Neural cell (in vitro differentiated cells): ENCODE measurements around the gene CENPV. TPM values are rescaled to one million over a fixed set of nuclear protein-coding genes. Genes with fewer than 3 reads are reported as not detected.

Experiments used
- H2AFZ ChIP-seq: fragments of 200-600, 300-800 bp; sonication (generic), shearing (Covaris generic); 2 replicates; pipeline ENCODE4 v1.6.0; 2014; ENCODE audit warnings: low read depth, mild to moderate bottlenecking, antibody characterized with exemption, low read length, moderate library complexity
- H3F3A ChIP-seq: fragments of 200-600 bp; shearing (Covaris generic); 2 replicates; pipeline ENCODE4 v1.6.1; 2016; ENCODE audit warnings: mild to moderate bottlenecking, moderate library complexity, mixed read lengths, antibody characterized with exemption, low read length; ENCODE audit not compliant: insufficient read depth, poor library complexity, severe bottlenecking
- H3K27ac ChIP-seq: fragments of 200-600, 300-800 bp; sonication (generic), shearing (Covaris generic); 2 replicates; pipeline ENCODE4 v1.5.1; 2014; ENCODE audit warnings: mild to moderate bottlenecking, low read length, moderate library complexity
- H3K27me3 ChIP-seq: fragments of 300-800, 200-600 bp; sonication (generic), shearing (Covaris generic); 2 replicates; pipeline ENCODE4 v1.6.0; 2014; ENCODE audit warnings: mild to moderate bottlenecking, low read depth, low read length, moderate library complexity; ENCODE audit not compliant: insufficient read depth
- H3K36me3 ChIP-seq: fragments of 300-800, 200-600 bp; sonication (generic), shearing (Covaris generic); 2 replicates; pipeline ENCODE4 v1.5.1; 2014; ENCODE audit warnings: mild to moderate bottlenecking, antibody characterized with exemption, low read length, moderate library complexity; ENCODE audit not compliant: insufficient read depth
- H3K4me2 ChIP-seq: fragments of 300-800, 200-600 bp; sonication (generic), shearing (Covaris generic); 2 replicates; pipeline ENCODE4 v1.6.0; 2014; ENCODE audit warnings: mild to moderate bottlenecking, low read length
- H3K4me3 ChIP-seq: fragments of 300-800, 200-600 bp; sonication (generic), shearing (Covaris generic); 2 replicates; pipeline ENCODE4 v1.5.1; 2014; ENCODE audit warnings: mild to moderate bottlenecking, low read length, moderate library complexity
- H3K79me2 ChIP-seq: fragments of 200-600 bp; shearing (Covaris generic); replicated peaks from 2 replicates; pipeline ENCODE4 v1.6.0; 2014; ENCODE audit warnings: mild to moderate bottlenecking, low read length, moderate library complexity; ENCODE audit not compliant: insufficient read depth
- H3K9ac ChIP-seq: fragments of 300-800, 200-600 bp; sonication (generic), shearing (Covaris generic); 2 replicates; pipeline ENCODE4 v1.6.1; 2016; ENCODE audit warnings: mild to moderate bottlenecking, low read length, mixed read lengths
- H3K9me2 ChIP-seq: fragments of 200-600 bp; shearing (Covaris generic); 2 replicates; pipeline ENCODE4 v1.6.1; 2016; ENCODE audit warnings: mild to moderate bottlenecking, low read length, mixed read lengths; ENCODE audit not compliant: insufficient read depth
- H3K9me3 ChIP-seq: fragments of 200-600, 300-800 bp; sonication (generic), shearing (Covaris generic); 2 replicates; pipeline ENCODE4 v1.6.1; 2016; ENCODE audit warnings: mild to moderate bottlenecking, mixed run types, low read length, moderate library complexity, mixed read lengths
- H4K20me1 ChIP-seq: fragments of 200-600 bp; shearing (Covaris generic); 2 replicates; pipeline ENCODE4 v1.6.1; 2016; ENCODE audit warnings: mild to moderate bottlenecking, mixed run types; ENCODE audit not compliant: insufficient read depth
- EP300 ChIP-seq: fragments of 450-650 bp; conservative IDR thresholded peaks from 2 replicates; pipeline ENCODE4 v1.6.1; 2014; ENCODE audit warnings: antibody characterized with exemption, mild to moderate bottlenecking, moderate library complexity; ENCODE audit not compliant: poor library complexity, severe bottlenecking
- EZH2 ChIP-seq: fragments of 200-600, 300-800 bp; shearing (Covaris generic), sonication (generic); IDR thresholded peaks from 2 replicates; pipeline ENCODE4 v1.6.1; 2014; ENCODE audit warnings: antibody characterized with exemption, low read length, borderline replicate concordance, mild to moderate bottlenecking; ENCODE audit not compliant: insufficient read depth, poor library complexity, severe bottlenecking
- MXI1 ChIP-seq: fragments of 450-650 bp; conservative IDR thresholded peaks from 2 replicates; pipeline ENCODE4 v1.6.1; 2014; ENCODE audit warnings: antibody characterized with exemption, mild to moderate bottlenecking; ENCODE audit not compliant: poor library complexity, severe bottlenecking
- POLR2AphosphoS5 ChIP-seq: IDR thresholded peaks from 2 replicates; pipeline ENCODE4 v1.6.1; 2012
- RAD21 ChIP-seq: fragments of 450-650 bp; conservative IDR thresholded peaks from 2 replicates; pipeline ENCODE4 v1.6.1; 2014; ENCODE audit warnings: antibody characterized with exemption, mild to moderate bottlenecking, moderate library complexity
- SMC3 ChIP-seq: fragments of 450-650 bp; conservative IDR thresholded peaks from 2 replicates; pipeline ENCODE4 v1.6.1; 2014; ENCODE audit warnings: antibody characterized with exemption, mild to moderate bottlenecking, moderate library complexity; ENCODE audit not compliant: poor library complexity
- TAF1 ChIP-seq: IDR thresholded peaks from 2 replicates; pipeline ENCODE4 v1.6.1; 2012; ENCODE audit warnings: low read depth
- polyA plus RNA-seq: library from polyadenylated mRNA; depleted of rRNA; stranded (reverse); fragments of >200 nt; gene quantifications from 2 replicates; pipeline ENCODE4 v1.2.3, GENCODE V29; 2014
- TF ChIP-seq, protein P1 (sequence below): fragments of 450-650 bp; IDR thresholded peaks from 2 replicates; pipeline ENCODE4 v1.5.1; 2014; ENCODE audit warnings: antibody characterized with exemption, mild to moderate bottlenecking, moderate library complexity; ENCODE audit not compliant: poor library complexity, severe bottlenecking
- TF ChIP-seq, protein P2 (sequence below): IDR thresholded peaks from 2 replicates; pipeline ENCODE4 v1.6.1; 2012; ENCODE audit warnings: borderline replicate concordance

The CENPV gene
- polyA plus RNA-seq, 1 donor from 2014 or later = 291 TPM

DNA sequence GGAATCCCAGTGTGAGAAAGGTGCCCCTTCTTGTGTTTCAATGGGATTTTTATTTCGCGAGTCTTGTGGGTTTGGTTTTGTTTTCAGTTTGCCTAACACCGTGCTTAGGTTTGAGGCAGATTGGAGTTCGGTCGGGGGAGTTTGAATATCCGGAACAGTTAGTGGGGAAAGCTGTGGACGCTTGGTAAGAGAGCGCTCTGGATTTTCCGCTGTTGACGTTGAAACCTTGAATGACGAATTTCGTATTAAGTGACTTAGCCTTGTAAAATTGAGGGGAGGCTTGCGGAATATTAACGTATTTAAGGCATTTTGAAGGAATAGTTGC is 28.2 kb upstream of the CENPV start:
- H3K9me2 ChIP-seq = no peaks in the 10 kb centered on the region
- H3K27ac ChIP-seq = peak overlapping the region; percentile 90
- no peaks in the 10 kb centered on the region for H3K27me3 ChIP-seq
- no peaks in the 10 kb centered on the region for H4K20me1 ChIP-seq
- no peak for TF ChIP-seq EP300
- no peak for TF ChIP-seq POLR2AphosphoS5
- no peak for TF ChIP-seq MXI1
- no peak for TF ChIP-seq RAD21
- no peak for TF ChIP-seq EZH2
- no peak for TF ChIP-seq SMC3
- TF ChIP-seq, protein P1, sequence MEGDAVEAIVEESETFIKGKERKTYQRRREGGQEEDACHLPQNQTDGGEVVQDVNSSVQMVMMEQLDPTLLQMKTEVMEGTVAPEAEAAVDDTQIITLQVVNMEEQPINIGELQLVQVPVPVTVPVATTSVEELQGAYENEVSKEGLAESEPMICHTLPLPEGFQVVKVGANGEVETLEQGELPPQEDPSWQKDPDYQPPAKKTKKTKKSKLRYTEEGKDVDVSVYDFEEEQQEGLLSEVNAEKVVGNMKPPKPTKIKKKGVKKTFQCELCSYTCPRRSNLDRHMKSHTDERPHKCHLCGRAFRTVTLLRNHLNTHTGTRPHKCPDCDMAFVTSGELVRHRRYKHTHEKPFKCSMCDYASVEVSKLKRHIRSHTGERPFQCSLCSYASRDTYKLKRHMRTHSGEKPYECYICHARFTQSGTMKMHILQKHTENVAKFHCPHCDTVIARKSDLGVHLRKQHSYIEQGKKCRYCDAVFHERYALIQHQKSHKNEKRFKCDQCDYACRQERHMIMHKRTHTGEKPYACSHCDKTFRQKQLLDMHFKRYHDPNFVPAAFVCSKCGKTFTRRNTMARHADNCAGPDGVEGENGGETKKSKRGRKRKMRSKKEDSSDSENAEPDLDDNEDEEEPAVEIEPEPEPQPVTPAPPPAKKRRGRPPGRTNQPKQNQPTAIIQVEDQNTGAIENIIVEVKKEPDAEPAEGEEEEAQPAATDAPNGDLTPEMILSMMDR = no peak
- TF ChIP-seq, protein P2, sequence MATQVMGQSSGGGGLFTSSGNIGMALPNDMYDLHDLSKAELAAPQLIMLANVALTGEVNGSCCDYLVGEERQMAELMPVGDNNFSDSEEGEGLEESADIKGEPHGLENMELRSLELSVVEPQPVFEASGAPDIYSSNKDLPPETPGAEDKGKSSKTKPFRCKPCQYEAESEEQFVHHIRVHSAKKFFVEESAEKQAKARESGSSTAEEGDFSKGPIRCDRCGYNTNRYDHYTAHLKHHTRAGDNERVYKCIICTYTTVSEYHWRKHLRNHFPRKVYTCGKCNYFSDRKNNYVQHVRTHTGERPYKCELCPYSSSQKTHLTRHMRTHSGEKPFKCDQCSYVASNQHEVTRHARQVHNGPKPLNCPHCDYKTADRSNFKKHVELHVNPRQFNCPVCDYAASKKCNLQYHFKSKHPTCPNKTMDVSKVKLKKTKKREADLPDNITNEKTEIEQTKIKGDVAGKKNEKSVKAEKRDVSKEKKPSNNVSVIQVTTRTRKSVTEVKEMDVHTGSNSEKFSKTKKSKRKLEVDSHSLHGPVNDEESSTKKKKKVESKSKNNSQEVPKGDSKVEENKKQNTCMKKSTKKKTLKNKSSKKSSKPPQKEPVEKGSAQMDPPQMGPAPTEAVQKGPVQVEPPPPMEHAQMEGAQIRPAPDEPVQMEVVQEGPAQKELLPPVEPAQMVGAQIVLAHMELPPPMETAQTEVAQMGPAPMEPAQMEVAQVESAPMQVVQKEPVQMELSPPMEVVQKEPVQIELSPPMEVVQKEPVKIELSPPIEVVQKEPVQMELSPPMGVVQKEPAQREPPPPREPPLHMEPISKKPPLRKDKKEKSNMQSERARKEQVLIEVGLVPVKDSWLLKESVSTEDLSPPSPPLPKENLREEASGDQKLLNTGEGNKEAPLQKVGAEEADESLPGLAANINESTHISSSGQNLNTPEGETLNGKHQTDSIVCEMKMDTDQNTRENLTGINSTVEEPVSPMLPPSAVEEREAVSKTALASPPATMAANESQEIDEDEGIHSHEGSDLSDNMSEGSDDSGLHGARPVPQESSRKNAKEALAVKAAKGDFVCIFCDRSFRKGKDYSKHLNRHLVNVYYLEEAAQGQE = no peak
- no peak for TF ChIP-seq TAF1
- H3K9ac ChIP-seq = peak overlapping the region; percentile 81
- H3K36me3 ChIP-seq = no peaks in the 10 kb centered on the region
- H3F3A ChIP-seq = no peaks in the 10 kb centered on the region
- peak overlapping the region; percentile 79 for H3K4me3 ChIP-seq
- peak overlapping the region; percentile 84 for H2AFZ ChIP-seq
- H3K79me2 ChIP-seq = peaks cover 14% of the 10 kb centered on the region
- H3K4me2 ChIP-seq = peak overlapping the region; percentile 58
- no peaks in the 10 kb centered on the region for H3K9me3 ChIP-seq

DNA sequence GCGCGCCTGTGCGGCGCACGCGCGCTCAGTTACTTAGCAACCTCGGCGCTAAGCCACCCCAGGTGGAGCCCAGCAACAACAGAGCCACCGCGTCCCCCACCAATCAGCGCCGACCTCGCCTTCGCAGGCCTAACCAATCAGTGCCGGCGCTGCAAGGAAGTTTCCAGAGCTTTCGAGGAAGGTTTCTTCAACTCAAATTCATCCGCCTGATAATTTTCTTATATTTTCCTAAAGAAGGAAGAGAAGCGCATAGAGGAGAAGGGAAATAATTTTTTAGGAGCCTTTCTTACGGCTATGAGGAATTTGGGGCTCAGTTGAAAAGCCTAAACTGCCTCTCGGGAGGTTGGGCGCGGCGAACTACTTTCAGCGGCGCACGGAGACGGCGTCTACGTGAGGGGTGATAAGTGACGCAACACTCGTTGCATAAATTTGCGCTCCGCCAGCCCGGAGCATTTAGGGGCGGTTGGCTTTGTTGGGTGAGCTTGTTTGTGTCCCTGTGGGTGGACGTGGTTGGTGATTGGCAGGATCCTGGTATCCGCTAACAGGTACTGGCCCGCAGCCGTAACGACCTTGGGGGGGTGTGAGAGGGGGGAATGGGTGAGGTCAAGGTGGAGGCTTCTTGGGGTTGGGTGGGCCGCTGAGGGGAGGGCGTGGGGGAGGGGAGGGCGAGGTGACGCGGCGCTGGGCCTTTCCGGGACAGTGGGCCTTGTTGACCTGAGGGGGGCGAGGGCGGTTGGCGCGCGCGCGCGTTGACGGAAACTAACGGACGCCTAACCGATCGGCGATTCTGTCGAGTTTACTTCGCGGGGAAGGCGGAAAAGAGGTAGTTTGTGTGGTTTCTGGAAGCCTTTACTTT is 27.6 kb upstream of the CENPV start, which contains the start of gene UBB:
Gene UBB, plus strand, starts transcription at position 452 of the 856 bp plus-strand sequence. CDS start 817 bp downstream, outside the sequence.
- Histone ChIP-seq H3K36me3 (no peaks in the 10 kb centered on the region), H3K4me2 (peak within 1 kb of the TSS; percentile 58), H3K79me2 (peaks cover 14% of the 10 kb centered on the region), H3K9me3 (no peaks in the 10 kb centered on the region), H3F3A (no peaks in the 10 kb centered on the region), H3K4me3 (peak within 1 kb of the TSS; percentile 79), H3K27me3 (no peaks in the 10 kb centered on the region), H3K27ac (peak within 1 kb of the TSS; percentile 90), H3K9ac (peak within 1 kb of the TSS; percentile 81), H4K20me1 (no peaks in the 10 kb centered on the region), H3K9me2 (no peaks in the 10 kb centered on the region), H2AFZ (peak within 1 kb of the TSS; percentile 84)
- TF ChIP-seq, protein P1 = no peak
- TF ChIP-seq RAD21 = no peak
- peak; percentile 66 for TF ChIP-seq MXI1
- peak; percentile 94 for TF ChIP-seq EP300
- TF ChIP-seq, protein P2 = peak; percentile 61
- no peak for TF ChIP-seq EZH2
- TF ChIP-seq POLR2AphosphoS5 = peak; percentile 97
- TF ChIP-seq TAF1 = peak; percentile 28
